Breast epithelium (tissue), 3 donors: ENCODE data around the gene CABLES1.

ENCODE experiments used
- POLR2A ChIP-seq: fragments of 450-650 bp; IDR thresholded peaks from one replicate; pipeline ENCODE4 v1.6.1; 2016; ENCODE audit warnings: antibody characterized with exemption, mild to moderate bottlenecking, moderate library complexity
- POLR2AphosphoS5 ChIP-seq, 3 donors: sonication (generic); formaldehyde crosslinking; IDR thresholded peaks; one replicate each; pipeline ENCODE4 v1.6.1; 2017; ENCODE audit warnings: antibody characterized with exemption in 3 of 3
- TF ChIP-seq, protein P1 (sequence below), 3 donors: fragments of 450-650 bp; IDR thresholded peaks; one replicate each; pipeline ENCODE4 v1.5.1; 2016 to 2017; ENCODE audit warnings: antibody characterized with exemption in 3 of 3, mild to moderate bottlenecking in 3 of 3, moderate library complexity in 3 of 3

DNA sequence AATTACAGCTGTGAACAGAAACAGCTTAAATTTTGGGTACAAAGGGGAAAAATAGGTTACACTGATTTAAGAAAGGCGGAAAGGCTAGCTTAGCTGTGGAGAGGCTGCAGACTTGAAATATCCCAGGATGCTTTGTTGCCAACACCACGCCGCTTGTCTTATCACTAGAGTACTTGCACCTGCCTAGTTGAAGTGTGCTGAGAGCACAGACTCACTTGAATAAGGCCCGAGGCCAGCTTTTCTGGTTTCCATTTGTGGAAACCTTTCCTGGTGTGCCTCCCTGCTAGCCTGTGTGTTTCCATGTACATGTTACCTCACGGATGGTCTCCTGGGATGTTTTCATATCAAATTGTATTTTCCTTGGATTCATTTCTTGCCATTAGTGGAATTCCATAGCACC, 3.2 kb downstream of the CABLES1 start:
- TF ChIP-seq POLR2AphosphoS5 (IDR thresholded peaks at IDR 0.05) (no peak), POLR2A (no peak)
- TF ChIP-seq, protein P1, sequence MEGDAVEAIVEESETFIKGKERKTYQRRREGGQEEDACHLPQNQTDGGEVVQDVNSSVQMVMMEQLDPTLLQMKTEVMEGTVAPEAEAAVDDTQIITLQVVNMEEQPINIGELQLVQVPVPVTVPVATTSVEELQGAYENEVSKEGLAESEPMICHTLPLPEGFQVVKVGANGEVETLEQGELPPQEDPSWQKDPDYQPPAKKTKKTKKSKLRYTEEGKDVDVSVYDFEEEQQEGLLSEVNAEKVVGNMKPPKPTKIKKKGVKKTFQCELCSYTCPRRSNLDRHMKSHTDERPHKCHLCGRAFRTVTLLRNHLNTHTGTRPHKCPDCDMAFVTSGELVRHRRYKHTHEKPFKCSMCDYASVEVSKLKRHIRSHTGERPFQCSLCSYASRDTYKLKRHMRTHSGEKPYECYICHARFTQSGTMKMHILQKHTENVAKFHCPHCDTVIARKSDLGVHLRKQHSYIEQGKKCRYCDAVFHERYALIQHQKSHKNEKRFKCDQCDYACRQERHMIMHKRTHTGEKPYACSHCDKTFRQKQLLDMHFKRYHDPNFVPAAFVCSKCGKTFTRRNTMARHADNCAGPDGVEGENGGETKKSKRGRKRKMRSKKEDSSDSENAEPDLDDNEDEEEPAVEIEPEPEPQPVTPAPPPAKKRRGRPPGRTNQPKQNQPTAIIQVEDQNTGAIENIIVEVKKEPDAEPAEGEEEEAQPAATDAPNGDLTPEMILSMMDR (IDR thresholded peaks at IDR 0.05): no peak
